Fibroblast of upper back skin (primary cell): Measurements from ENCODE around the gene TPST1.
"Not testable (repeated sequence)": the region's sequence is repeated elsewhere in the genome, so short reads cannot be mapped to it uniquely, and the experiment has no call there.

Experiments
- DNase-seq: peaks from one replicate; pipeline ENCODE4 v3.0.0-alpha.2; 2013

TPST1 gene

GRCh38 chr7:66296557-66296956, 91.4 kb downstream of the TPST1 start:
- peak; percentile 76 for DNase-seq

- DNase-seq: no peak
Observed at GRCh38 chr7:66297579-66297978, 92.4 kb downstream of the TPST1 start.

- no peak for DNase-seq
Observed at GRCh38 chr7:66301249-66301648, 96.1 kb downstream of the TPST1 start.

- no peak for DNase-seq
Observed at GRCh38 chr7:66301737-66302136, 96.6 kb downstream of the TPST1 start.

GRCh38 chr7:66303454-66304155, 98.5 kb downstream of the TPST1 start:
- DNase-seq: no peak

- no peak for DNase-seq
Observed at GRCh38 chr7:66304536-66304935, 99.4 kb downstream of the TPST1 start.

GRCh38 chr7:66306243-66306642, 101.1 kb downstream of the TPST1 start:
- DNase-seq: no peak

- peak; percentile 40 for DNase-seq
Observed at GRCh38 chr7:66307591-66308215, 102.6 kb downstream of the TPST1 start.

- DNase-seq: no peak
Observed at GRCh38 chr7:66308411-66308810, 103.3 kb downstream of the TPST1 start.

- no peak for DNase-seq
Observed at GRCh38 chr7:66310620-66311019, 105.5 kb downstream of the TPST1 start.

- DNase-seq: no peak
Observed at GRCh38 chr7:66313886-66314568, 108.9 kb downstream of the TPST1 start.

- no peak for DNase-seq
Observed at GRCh38 chr7:66315192-66315591, 110.1 kb downstream of the TPST1 start.

- DNase-seq: no peak
Observed at GRCh38 chr7:66319407-66319979, 114.4 kb downstream of the TPST1 start.

- no peak for DNase-seq
Observed at GRCh38 chr7:66321283-66321682, 116.1 kb downstream of the TPST1 start.

- DNase-seq: no peak
Observed at GRCh38 chr7:66323114-66323796, 118.1 kb downstream of the TPST1 start.

- not testable (repeated sequence) for DNase-seq
Observed at GRCh38 chr7:66324985-66325384, 119.9 kb downstream of the TPST1 start.

GRCh38 chr7:66326501-66327215, 121.5 kb downstream of the TPST1 start:
- DNase-seq: peak; percentile 85

- no peak for DNase-seq
Observed at GRCh38 chr7:66330961-66331360, 125.8 kb downstream of the TPST1 start.

GRCh38 chr7:66331883-66332282, 126.7 kb downstream of the TPST1 start:
- DNase-seq: no peak

- no peak for DNase-seq
Observed at GRCh38 chr7:66333443-66333842, 128.3 kb downstream of the TPST1 start.

- DNase-seq: no peak
Observed at GRCh38 chr7:66335318-66335717, 130.2 kb downstream of the TPST1 start.

- no peak for DNase-seq
Observed at GRCh38 chr7:66336760-66337159, 131.6 kb downstream of the TPST1 start.

GRCh38 chr7:66339141-66339540, 134.0 kb downstream of the TPST1 start:
- DNase-seq: no peak
